Stomach (tissue), 4 donors: Measurements from ENCODE around the gene FAM47E.

Experiments used
- EP300 ChIP-seq: sonication (generic); formaldehyde crosslinking; IDR thresholded peaks from one replicate; pipeline ENCODE4 v1.6.1; 2017; ENCODE audit warnings: antibody characterized with exemption
- POLR2A ChIP-seq, 4 donors: fragments of 450-650 bp; IDR thresholded peaks; one replicate each; pipeline ENCODE4 v1.6.1; 2016; ENCODE audit warnings: antibody characterized with exemption in 4 of 4, control low read depth in 2 of 4, mild to moderate bottlenecking in 1 of 4, moderate library complexity in 1 of 4
- POLR2AphosphoS5 ChIP-seq, 3 donors: sonication (generic); formaldehyde crosslinking; IDR thresholded peaks; one replicate each; pipeline ENCODE4 v1.6.1; 2016; ENCODE audit warnings: antibody characterized with exemption in 3 of 3
- TF ChIP-seq, protein P1 (sequence below), 7 experiments: fragments of 450-650 bp in 4 of 7; fragments of 200-600 bp in 3 of 7; sonication (generic) in 3 of 7; IDR thresholded peaks; one replicate each; pipeline ENCODE4 v1.5.1; 2016 to 2019; ENCODE audit warnings: antibody characterized with exemption in 7 of 7, control low read depth in 2 of 7, mild to moderate bottlenecking in 1 of 7

DNA sequence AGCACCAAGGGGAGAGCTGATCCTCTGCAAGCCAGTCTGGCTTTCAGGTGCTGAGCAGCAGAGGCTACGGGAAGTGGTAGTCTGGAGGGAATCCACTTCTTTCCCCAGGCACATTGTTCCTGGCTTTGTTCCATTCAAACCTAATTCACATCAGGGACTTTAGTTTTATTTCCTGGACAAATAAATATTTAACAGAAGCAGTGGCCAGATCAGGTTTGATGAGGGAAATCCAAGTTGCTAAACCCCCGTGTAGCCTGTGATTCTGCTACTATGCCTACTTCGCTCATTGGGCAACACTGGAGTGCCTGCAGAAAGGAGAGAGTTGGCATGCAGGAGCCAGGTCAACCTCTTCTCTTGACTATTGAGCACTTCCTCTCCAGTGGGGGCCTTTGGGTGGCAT, 41.2 kb downstream of the FAM47E start:
- TF ChIP-seq, protein P1, sequence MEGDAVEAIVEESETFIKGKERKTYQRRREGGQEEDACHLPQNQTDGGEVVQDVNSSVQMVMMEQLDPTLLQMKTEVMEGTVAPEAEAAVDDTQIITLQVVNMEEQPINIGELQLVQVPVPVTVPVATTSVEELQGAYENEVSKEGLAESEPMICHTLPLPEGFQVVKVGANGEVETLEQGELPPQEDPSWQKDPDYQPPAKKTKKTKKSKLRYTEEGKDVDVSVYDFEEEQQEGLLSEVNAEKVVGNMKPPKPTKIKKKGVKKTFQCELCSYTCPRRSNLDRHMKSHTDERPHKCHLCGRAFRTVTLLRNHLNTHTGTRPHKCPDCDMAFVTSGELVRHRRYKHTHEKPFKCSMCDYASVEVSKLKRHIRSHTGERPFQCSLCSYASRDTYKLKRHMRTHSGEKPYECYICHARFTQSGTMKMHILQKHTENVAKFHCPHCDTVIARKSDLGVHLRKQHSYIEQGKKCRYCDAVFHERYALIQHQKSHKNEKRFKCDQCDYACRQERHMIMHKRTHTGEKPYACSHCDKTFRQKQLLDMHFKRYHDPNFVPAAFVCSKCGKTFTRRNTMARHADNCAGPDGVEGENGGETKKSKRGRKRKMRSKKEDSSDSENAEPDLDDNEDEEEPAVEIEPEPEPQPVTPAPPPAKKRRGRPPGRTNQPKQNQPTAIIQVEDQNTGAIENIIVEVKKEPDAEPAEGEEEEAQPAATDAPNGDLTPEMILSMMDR (IDR thresholded peaks at IDR 0.05): no peak
- TF ChIP-seq POLR2A (IDR thresholded peaks at IDR 0.05): no peak
- no peak for TF ChIP-seq EP300
- TF ChIP-seq POLR2AphosphoS5 (IDR thresholded peaks at IDR 0.05): no peak
